Non-pigmented ciliary epithelial cell (primary cell): ENCODE data around the gene TUSC2.
"Not testable (repeated sequence)": the region's sequence is repeated elsewhere in the genome, so short reads cannot be mapped to it uniquely, and the experiment has no call there.

Experiments
- DNase-seq: peaks from one replicate; pipeline ENCODE4 v3.0.0-alpha.2; 2010; ENCODE audit warnings: low read depth

Gene TUSC2

DNA sequence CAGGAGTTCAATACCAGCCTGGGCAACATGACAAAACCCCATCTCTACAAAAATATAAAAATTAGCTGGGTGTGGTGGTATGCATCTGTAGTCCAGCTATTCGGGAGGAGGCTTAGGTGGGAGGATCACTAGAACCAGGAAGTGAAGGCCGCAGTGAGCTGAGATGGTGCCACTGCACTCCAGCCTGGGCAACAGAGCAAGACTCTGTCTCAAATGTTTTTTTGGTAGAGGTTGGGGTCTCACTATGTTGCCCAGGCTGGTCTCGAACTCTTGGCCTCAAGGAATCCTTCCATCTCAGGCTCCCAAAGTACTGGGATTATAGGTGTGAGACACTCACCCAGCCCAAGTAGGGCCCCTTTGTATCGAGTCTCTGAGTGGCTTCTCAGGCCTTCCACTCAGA is 33.9 kb downstream of the TUSC2 start:
- DNase-seq = no peak

DNA sequence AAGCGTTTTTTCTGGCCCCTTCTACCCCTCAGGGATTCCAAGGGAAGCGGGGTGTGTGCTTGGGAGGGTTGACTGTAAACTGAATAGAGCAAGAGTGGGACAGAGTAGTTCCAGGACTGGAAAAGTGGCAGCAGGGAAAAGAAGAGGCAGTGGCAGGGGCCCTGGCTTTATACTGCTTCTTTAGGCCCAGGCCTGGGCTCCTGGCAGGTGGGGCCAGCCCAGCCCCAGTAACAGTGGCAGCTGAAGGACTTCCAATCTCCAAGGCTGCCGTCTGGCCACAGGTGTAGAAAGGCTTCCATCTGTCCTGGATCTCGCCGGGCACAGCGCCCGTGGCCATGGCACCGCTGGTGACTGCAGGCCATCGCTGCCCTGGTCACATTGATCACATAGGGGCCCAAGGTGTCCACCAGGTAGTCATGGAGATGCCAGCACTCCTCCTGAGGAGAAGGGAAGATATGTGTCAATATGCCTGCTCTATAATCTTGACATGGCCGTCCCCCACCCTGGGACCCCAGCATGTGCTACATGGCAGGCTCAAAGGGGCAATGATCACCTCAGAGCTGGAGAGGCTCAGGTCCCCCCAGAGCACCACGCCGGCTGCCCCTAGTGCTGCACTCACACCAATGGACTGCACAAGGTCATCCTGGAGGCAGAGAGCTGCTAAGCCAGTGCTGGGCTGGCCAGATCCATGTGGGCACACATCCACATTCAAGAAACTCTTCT is 34.8 kb downstream of the TUSC2 start:
- no peak for DNase-seq

DNA sequence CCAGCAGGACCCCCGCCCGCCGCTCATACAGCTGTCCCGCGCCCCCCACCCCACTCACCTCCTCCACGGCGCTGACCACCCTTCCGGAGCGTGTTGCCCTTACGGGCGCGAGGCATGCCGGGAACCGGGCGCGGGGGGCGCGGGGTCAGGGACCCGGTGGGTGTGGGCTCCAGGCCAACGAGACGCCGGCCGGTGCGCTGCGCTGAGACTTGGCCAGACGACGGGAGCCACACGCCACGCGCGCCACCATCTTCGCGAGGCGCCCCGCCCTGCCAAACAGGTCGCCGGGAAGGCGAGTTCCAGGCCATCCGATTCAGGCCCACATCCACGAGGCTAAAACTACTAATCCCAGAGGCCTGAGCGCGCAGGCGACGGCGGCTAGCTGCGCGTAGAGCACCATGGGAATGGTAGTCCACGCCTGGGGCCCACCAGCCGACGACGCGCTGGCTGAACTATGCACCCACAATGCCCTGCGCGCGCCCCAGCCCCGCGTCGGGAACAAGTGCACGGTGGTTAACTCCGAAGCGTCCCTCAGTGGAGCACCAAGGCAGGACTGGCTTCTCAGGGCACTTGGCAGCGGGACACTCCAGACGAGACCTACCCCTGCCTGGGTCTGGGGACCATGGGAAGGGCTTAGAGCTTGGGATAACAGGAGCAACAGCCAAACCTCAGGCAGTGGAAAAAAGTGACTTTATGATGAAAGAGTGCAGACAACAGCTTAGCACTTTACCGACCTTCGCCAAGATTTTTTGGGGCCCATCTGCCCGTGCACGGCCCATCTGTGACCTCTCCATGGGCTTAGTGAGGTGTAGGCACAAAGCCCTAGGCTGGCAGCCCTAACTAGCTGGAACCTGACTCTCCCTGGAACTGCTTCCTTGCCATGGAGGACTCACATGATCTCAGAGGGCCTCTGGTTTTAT is 35.6 kb downstream of the TUSC2 start, which contains the start of gene IFRD2:
IFRD2 (minus strand) TSS at position 271 of the 920 bp plus-strand sequence; CDS start at position 116, 155 bp downstream.
- peak; percentile 84 for DNase-seq

DNA sequence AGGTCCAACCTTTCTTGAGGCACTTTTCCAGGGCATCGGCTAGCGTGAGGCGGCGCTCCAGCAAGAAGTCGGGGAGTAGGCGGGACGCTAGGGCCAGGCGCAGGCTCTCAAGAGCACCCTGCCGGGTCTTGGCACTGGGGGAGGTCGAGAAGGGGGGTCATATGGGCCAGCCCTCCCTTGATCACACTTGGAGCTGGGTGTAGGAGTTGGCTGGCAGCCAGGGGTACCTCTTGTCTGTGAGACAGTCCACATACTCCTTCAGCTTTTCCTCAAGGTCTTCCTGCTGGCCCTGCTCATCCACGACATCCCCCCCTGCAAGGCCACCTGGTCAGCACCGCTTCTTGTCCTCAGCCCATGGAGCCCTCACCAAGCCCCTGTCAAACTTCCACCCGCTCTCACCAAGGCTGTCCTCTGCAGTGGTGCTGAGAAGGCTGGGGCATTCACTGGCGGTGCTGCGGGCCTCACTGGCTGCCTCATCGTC is 37.8 kb downstream of the TUSC2 start:
- DNase-seq = no peak

DNA sequence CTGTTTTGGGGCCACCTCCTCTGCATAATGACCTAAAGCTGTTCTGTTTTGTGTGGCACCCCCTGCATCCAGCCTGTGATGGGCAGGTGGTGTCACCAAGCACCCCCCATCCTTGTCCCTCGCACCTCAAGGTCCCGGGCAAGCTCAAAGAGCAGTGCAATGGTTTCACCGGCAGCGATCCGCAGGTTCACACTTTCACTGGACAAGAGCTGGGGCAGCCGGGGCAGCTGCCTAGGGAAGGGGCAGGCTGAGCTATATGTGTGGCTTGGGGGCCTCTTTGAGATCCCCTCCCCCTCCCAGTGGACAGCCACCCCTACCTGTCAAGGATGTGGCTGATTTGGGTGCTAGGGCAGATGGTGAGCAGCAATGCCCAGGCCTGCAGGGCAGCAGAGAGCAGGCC is 38.9 kb downstream of the TUSC2 start:
- DNase-seq = no peak

DNA sequence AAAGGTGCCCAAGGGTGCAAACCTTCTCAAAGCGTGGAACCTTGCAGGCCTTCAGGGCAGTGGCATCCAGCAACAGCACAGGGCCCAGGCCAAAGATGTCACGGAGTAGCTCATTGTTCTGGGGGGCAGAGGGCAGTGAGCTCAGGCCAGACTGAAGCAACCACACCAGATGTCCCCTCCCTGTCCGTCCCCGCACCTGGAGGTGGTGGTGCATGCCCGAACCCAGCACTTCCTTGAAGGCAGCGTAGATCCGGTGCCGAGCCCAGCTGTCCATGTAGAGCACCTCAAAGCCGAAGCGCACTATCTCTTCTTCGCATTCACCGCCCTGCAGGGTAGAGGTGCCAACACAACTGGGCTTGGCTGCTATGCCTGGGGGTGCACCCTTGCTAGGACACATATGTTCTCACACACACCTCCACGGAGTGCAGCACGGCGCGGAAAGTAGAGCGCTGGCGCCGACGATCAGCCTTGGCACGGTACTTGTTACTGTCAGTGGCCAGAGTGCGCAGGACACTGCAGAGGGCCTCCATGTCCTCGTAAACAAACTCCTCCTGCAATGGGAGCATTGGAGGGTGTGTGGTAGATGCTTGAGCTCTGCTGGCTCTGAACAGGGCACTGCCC is 39.5 kb downstream of the TUSC2 start:
- no peak for DNase-seq

DNA sequence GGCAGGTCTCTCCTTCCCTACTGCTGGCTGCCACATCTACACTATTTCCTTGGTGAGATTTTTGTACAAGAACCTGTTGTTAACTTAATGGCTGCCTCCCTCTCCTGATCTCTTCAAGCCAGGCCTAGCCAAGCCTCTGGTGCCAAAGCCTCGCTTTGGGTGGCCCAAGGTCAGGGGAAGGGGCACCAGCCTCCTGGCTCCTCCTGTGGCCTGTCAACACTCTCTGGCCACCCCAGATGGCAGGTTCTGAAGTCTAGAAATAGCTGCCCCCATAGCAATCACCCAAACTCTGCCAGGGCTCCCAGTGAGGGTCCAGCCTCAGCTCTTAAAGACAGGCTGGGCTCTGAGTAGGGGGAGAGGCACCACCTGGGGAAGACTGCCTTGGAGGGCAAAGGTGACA is 40.8 kb downstream of the TUSC2 start:
- DNase-seq = no peak

DNA sequence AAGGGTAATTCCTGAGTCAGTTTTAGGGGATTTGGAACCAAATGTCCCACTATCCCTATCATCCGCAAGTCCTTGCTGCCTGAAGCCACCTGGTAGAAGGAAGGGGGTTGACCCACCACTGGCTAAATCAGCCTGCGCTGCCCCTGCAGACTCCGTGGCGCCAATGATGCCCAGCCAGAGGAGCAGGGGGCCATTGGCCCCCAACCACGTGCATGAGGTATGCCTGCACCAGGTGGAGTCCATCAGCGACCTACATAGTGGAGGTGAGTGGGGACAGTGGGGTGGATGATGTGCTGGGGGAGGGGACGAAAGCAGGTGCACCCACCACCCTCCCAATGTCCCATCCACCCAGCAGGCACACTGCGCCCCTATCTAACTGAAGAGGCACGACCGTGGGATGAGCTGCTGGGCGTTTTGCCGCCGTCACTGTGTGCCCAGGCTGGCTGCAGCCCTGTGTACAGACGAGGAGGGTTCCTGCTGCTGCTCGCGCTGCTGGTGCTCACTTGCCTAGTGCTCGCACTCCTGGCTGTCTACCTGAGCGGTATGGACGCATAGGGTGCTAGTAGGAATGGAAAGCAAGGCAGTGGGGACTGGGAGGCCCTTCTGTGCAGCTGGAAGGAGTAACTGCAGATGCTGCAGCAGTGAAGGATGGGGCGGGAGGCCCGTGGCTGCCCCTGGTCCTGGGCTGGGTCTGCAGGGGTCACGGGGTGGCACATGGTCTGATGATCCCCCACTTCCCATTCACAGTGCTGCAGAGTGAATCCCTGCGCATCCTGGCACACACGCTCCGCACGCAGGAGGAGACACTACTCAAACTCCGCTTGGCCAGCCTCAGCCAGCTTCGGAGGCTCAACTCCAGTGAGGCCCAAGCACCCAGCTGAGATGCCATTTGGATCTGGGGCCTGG is 41.4 kb downstream of the TUSC2 start:
- no peak for DNase-seq

DNA sequence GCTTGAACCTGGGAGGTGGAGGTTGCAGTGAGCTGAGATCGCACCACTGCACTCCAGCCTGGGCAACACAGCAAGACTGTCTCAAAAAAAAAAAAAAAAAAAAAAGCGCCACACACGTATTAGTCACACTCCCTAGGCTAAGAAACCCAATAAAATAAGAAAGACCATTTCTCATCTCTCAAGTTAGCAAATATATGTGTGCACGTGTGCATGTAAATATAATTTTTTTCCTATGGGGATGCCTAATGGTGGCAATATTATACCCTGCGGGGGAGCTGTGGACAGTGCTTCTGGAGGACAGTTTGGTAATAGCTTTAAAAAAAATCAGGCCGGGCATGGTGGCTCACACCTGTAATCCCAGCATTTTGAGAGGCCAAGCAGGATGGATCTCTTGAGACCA is 43.9 kb downstream of the TUSC2 start:
- DNase-seq = not testable (repeated sequence)

DNA sequence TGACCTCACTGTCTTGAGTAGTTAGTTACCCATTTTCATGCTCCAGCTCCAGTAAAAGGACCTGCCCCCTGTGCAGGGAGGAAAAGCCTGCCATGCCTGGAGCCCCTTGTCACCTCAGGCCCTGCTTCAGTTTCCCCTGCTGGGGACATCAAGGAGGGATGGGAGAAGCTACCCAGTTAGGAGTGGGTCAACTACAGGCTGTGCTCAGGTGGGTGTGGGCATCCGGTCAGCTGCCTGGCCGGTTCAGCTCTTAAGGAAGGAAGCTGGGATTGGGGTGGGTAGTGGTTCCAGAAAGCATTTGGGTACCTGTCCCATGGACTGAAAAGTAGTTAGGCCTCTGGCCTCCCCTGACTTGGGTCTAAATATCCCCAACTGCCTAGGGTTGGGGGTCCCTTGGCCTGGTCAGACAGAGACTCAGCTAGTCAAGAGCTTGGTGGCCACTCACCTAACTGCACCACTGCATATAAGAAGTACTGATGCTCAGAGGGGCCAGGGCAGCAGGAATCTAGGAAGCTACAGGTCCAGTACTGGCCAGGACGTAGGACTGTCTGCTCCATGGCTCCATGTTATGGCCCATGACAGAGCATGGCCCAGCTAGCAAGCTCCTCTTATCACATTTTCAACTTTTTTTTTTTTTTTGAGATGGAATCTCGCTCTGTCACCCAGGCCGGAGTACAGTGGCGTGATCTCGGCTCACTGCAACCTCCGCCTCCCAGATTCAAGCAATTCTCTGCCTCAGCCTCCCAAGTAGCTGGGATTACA is 48.6 kb downstream of the TUSC2 start:
- no peak for DNase-seq

DNA sequence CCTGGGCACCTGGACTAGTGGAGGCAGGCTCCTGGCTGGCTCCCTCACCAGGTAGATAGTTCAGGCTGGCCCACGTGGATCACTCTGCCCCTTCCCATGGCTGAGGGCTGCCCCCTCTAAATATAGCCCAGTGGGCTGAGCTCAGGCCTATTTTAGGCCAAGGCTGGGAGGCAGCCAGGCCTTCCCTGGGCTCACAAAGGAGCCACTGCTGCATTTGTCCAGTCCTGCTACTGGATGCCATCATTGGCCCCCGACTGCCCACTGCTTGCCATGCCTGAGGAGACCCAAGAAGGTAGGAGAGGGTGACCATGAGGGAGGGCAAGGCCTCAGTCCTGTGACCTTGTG is 49.2 kb downstream of the TUSC2 start, which contains the start of gene LSMEM2:
LSMEM2 (plus strand) TSS at position 208 of the 345 bp plus-strand sequence; CDS start at position 235, 27 bp downstream.
- DNase-seq = no peak

DNA sequence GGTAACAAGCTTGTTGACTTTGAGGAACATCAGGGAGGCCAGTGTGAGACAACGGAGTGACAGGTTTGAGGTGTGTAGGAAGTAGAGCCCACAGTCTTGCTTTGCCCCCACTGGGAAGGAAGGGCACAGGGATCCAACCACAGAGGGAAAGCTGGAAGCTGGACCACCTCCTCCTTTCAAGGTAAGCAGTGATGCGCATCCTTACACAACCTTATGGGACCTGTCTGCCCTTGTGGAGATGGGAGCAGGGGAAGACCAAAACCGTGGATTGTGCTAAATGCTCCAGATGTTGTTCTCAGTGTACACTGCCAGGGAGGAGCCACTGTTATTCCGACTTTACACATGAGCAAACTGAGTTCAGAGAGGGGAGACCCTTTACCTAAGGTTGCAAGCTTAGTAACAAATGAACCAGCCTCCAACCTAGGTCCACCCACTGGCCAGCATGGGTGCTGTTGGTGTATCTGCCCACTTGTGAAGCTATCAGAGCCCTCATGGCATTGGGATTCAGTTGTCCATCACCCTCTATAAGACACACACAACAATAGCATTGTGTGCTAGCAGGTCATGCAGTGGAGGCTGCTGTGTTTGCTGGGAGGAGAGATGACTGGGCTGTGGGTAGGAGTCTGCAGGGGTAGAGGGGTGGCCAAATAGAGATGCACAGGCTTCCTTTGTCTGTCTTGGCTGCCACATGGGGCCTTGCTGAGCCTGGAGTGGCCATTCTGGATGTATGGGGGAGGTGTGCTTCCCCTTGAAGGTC is 49.7 kb downstream of the TUSC2 start:
- no peak for DNase-seq

DNA sequence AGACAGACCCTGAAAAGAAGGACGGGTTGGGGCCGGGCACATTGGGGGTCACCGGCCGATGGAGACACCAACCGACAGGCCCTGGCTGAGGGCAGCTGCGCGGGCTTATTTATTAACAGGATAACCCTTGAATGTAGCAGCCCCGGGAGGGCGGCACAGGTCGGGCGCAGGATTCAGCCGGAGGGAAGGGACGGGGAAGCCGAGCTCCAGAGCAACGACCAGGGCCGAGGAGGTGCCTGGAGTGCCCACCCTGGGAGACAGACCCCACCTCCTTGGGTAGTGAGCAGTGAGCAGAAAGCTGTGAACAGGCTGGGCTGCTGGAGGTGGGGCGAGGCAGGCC is 51.3 kb downstream of the TUSC2 start:
- no peak for DNase-seq

DNA sequence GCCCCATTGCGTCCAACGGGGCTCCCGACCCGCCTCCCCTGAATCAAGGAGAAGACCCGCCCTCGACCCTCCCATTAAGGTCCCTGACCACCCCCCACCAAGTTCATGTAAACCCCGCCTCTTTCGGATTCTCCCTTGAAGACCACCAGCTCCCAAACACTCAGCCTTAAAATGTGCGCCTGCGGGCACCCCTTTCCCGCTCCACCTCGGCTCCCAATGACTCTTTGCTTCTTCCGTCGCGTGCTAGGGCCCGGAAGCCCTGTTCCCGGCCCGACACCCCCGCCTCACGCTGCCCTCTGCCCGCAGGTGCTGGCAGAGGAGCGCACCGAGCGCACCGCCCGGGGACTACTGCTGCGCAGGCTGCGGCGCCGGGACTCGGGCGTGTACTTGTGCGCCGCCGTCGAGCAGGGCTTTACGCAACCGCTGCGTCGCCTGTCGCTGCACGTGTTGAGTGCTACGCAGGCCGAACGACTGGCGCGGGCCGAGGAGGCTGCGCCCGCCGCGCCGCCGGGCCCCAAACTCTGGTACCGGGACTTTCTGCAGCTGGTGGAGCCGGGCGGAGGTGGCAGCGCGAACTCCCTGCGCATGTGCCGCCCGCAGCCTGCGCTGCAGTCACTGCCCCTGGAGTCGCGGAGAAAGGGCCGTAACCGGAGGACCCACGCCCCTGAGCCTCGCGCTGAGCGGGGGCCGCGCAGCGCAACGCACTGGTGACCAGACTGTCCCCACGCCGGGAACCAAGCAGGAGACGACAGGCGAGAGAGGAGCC is 51.8 kb downstream of the TUSC2 start:
- DNase-seq = no peak

DNA sequence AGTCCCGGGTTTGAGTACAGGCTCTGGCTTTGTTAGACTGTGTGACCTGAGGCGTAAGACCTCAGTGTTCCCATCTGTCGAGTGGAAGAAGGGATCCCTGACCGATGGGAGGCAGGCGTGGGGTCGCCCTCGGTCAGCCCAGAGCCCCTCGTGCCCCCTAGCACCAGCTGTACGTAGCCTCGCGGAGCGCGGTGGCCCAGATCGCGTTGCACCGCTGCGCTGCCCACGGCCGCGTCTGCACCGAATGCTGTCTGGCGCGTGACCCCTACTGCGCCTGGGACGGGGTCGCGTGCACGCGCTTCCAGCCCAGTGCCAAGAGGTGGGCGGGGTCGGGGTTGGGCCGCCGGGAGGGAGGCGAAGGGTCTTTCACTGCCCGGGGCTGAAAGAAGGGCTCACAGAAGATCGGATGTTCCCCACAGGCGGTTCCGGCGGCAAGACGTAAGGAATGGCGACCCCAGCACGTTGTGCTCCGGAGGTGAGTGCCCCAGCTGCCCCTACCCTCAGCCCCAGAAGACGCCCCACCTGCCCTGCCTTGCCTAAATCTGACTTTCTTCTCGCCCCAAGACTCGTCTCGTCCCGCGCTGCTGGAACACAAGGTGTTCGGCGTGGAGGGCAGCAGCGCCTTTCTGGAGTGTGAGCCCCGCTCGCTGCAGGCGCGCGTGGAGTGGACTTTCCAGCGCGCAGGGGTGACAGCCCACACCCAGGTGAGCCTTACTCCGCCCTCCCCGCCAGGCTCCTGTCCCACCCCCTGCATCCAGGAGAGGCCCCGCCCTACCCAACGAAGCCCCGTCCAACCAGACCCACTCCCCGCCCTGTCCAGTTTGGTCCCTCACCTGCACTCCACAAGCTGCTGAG is 52.7 kb downstream of the TUSC2 start:
- DNase-seq = no peak
